GM23248 (cell line): ENCODE measurements around the gene CHCT1.

Experiments
- EZH2 ChIP-seq: fragments of 200-600 bp; sonication (generic); IDR thresholded peaks from 2 replicates; pipeline ENCODE4 v1.6.1; 2018; ENCODE audit warnings: antibody characterized with exemption, mild to moderate bottlenecking; ENCODE audit not compliant: insufficient read depth, poor library complexity, severe bottlenecking
- EZH2phosphoT487 ChIP-seq: fragments of 200-600 bp; sonication (generic); IDR thresholded peaks from 2 replicates; pipeline ENCODE4 v1.6.1; 2018; ENCODE audit warnings: antibody characterized with exemption, moderate library complexity, mild to moderate bottlenecking, low read depth; ENCODE audit not compliant: insufficient read depth

DNA sequence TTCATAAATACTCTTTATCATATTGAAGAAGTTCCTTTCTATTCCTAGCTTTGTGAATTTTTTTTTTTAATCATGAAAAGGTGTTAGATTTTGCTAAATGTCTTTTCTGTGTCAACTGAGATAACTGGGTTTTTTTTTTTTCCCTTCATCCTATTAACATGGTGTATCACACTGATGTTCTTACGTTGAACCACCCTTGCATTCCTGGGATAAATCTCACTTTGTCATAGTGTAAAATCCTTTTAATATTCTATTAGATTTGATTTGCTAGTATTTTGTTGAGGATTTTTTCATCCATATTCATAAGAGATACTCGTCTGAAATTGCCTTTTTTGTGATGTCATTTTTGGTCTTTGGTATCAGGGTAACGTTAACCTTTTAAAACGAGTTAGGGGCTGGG lies 49.2 kb downstream of the CHCT1 start:
- TF ChIP-seq EZH2 (no peak), EZH2phosphoT487 (no peak)
